MM.1S (cell line): ENCODE measurements around the gene YBX2.

ENCODE experiments used
- CTCF ChIP-seq: fragments of 300-600 bp; sonication (generic); IDR thresholded peaks from 2 replicates; pipeline ENCODE4 v1.5.1; 2016; ENCODE audit warnings: antibody characterized with exemption, low read length, mixed read lengths
- EZH2 ChIP-seq: fragments of 300-600 bp; sonication (generic); optimal IDR thresholded peaks from 2 replicates; pipeline ENCODE3; 2017; ENCODE audit warnings: low read depth, mild to moderate bottlenecking, antibody characterized with exemption, low read length, mixed read lengths
- EZH2phosphoT487 ChIP-seq: fragments of 300-600 bp; sonication (generic); IDR thresholded peaks from 2 replicates; pipeline ENCODE4 v1.6.1; 2018; ENCODE audit warnings: antibody characterized with exemption, low read length

- no peak for TF ChIP-seq CTCF
- TF ChIP-seq EZH2phosphoT487, result no peak
- no peak for TF ChIP-seq EZH2
Measured at GRCh38 chr17:7241090-7241733, 53.2 kb downstream of the YBX2 start.
